Stomach smooth muscle (tissue), 2 donors: ENCODE measurements around the gene TYW1.
"Not testable (repeated sequence)": the region's sequence is repeated elsewhere in the genome, so short reads cannot be mapped to it uniquely, and the experiment has no call there.

Experiments
- H3K27ac ChIP-seq: one replicate; pipeline ENCODE4 v1.7.0; 2013; ENCODE audit warnings: mild to moderate bottlenecking, low read length, inconsistent platforms
- H3K27me3 ChIP-seq, 2 donors: one replicate each; pipeline ENCODE4 v1.7.0; 2013; ENCODE audit warnings: low read length in 2 of 2; ENCODE audit not compliant: insufficient read depth in 2 of 2, control insufficient read depth in 1 of 2
- H3K36me3 ChIP-seq, 2 donors: one replicate each; pipeline ENCODE4 v1.7.0; 2013; ENCODE audit warnings: low read length in 2 of 2; ENCODE audit not compliant: control insufficient read depth in 2 of 2, insufficient read depth in 2 of 2
- H3K4me1 ChIP-seq: one replicate; pipeline ENCODE4 v1.7.0; 2013; ENCODE audit warnings: low read length; ENCODE audit not compliant: control insufficient read depth, insufficient read depth
- H3K4me3 ChIP-seq, 2 donors: one replicate each; pipeline ENCODE4 v1.7.0; 2013; ENCODE audit warnings: low read length in 2 of 2
- H3K9ac ChIP-seq, 2 donors: one replicate each; pipeline ENCODE4 v1.7.0; 2013; ENCODE audit warnings: low read length in 2 of 2, mild to moderate bottlenecking in 1 of 2
- H3K9me3 ChIP-seq, 2 donors: one replicate each; pipeline ENCODE4 v1.7.0; 2013; ENCODE audit warnings: low read length in 2 of 2; ENCODE audit not compliant: control insufficient read depth in 2 of 2
- donor health status: healthy.
- donor health status: Pancreatic carcinoma.

The TYW1 gene

DNA sequence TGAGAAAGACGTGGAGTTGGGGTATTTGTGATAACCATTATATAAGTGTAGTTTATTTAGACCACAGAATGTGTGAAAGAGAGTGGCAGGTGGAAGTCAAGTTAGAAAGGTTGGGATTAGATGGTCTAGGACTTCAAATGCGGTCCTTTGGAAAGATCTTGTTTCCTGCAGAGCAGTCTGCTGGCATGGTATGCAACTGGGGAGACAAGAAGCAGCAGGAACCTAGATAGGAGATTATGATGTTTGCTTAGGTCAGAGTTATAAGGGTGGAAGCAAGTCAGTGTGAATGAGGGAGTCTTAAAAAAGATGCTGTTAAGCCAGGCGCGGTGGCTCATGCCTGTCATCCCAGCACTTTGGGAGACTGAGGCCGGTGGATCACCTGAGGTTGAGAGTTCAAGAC is 102.8 kb downstream of the TYW1 start:
- H3K4me1 ChIP-seq, H3K27me3 ChIP-seq, H3K9ac ChIP-seq, H3K9me3 ChIP-seq, H3K27ac ChIP-seq, H3K4me3 ChIP-seq, H3K36me3 ChIP-seq: not testable (repeated sequence)

DNA sequence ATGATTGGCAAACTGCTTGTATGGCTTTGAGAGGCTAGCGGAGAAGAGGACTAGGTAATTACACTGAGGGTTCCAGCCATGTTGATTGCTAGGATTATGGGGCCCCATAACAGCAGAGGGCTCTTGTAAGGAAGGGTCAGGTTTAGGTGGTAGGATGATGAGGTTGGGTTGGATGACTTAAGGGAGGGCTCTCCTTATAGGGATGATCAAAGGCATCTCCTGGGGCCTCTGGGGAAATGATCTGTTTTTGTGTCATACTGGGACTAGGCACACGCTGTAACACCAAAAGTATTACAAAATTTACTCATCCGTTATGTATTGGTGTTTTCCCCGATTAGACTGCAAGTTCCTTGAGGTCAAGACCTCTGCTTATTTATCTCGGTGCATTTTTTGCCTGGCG is 103.4 kb downstream of the TYW1 start:
- not testable (repeated sequence) for H3K4me1 ChIP-seq, H3K9me3 ChIP-seq, H3K27ac ChIP-seq, H3K27me3 ChIP-seq, H3K36me3 ChIP-seq, H3K9ac ChIP-seq, H3K4me3 ChIP-seq

- H3K27ac ChIP-seq = no peak overlapping the region
- H3K9ac ChIP-seq = no peak overlapping the region
- H3K9me3 ChIP-seq = no peaks in the 10 kb centered on the region
- H3K4me1 ChIP-seq = no peaks in the 10 kb centered on the region
- no peak overlapping the region for H3K4me3 ChIP-seq
- no peaks in the 10 kb centered on the region for H3K36me3 ChIP-seq
- H3K27me3 ChIP-seq = no peaks in the 10 kb centered on the region
These were observed 104.3 kb downstream of the TYW1 start for GRCh38 chr7:67100956-67101361.

- H3K4me1 ChIP-seq, H3K4me3 ChIP-seq, H3K27me3 ChIP-seq, H3K27ac ChIP-seq, H3K9me3 ChIP-seq, H3K9ac ChIP-seq, H3K36me3 ChIP-seq: not testable (repeated sequence)
These were observed 108.3 kb downstream of the TYW1 start for GRCh38 chr7:67104937-67105336.

GRCh38 chr7:67105377-67105776 is 108.7 kb downstream of the TYW1 start:
- no peak overlapping the region for H3K9ac ChIP-seq
- no peaks in the 10 kb centered on the region for H3K27me3 ChIP-seq
- no peaks in the 10 kb centered on the region for H3K9me3 ChIP-seq
- no peak overlapping the region for H3K27ac ChIP-seq
- no peaks in the 10 kb centered on the region for H3K36me3 ChIP-seq
- H3K4me1 ChIP-seq = no peaks in the 10 kb centered on the region
- H3K4me3 ChIP-seq = no peak overlapping the region

- H3K9me3 ChIP-seq, H3K4me1 ChIP-seq, H3K9ac ChIP-seq, H3K36me3 ChIP-seq, H3K4me3 ChIP-seq, H3K27me3 ChIP-seq, H3K27ac ChIP-seq: not testable (repeated sequence)
These were observed 109.6 kb downstream of the TYW1 start for GRCh38 chr7:67106255-67106654.

DNA sequence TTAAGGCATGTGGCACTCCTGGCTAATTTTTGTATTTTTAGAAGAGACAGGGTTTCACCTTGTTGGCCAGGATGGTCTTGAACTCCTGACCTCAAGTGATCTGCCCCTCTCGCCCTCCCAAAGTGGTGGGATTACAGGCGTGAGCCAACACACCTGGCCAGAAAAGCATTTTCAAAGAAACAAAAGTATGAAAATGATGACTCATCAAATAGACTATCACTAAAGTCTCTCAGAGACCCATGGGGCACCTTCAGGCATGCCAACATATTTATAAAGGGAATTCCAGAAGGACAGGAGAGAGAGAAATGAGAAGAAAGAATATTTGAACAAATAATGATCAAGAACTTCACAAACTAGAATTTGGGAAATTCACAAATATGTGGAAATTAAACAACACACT is 114.7 kb downstream of the TYW1 start:
- H3K4me1 ChIP-seq, H3K9ac ChIP-seq, H3K27me3 ChIP-seq, H3K36me3 ChIP-seq, H3K4me3 ChIP-seq, H3K27ac ChIP-seq, H3K9me3 ChIP-seq: not testable (repeated sequence)

DNA sequence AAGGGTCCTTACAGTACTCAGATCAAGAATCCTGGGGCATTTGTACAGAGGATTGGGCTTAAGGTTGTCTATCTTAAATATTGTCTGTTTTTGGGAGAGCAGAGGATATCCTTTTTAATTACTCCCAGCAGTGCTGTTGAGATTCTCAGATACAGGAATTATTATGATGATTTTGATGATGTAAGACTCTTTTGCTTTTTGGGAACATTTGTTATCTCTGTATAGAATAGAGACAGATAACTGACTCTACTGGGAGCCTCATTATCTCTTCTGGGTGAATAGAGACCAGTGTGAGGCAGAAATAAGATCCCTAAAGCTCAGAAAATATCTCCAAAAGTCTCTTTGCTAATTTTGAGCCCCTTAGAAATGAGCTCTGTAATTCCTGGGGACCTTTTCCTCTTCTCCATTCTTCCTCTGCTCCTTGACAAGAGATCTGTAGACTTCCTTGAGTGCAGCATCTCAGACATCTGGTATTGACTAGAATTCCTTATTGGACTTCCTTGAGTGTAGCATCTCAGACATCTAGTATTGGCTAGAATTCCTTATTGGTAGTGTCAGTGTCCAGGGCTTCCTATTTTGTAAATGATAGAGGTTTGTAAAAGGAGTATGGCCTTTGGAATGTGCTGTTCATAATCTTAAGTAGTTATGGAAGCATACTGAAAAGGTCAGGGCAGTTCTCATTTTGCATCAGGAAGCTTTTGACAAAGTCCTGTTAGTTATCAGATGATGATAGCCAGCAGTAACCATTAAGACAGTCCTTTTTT is 118.0 kb downstream of the TYW1 start:
- H3K4me1 ChIP-seq, H3K4me3 ChIP-seq, H3K9ac ChIP-seq, H3K36me3 ChIP-seq, H3K27ac ChIP-seq, H3K27me3 ChIP-seq, H3K9me3 ChIP-seq: not testable (repeated sequence)

DNA sequence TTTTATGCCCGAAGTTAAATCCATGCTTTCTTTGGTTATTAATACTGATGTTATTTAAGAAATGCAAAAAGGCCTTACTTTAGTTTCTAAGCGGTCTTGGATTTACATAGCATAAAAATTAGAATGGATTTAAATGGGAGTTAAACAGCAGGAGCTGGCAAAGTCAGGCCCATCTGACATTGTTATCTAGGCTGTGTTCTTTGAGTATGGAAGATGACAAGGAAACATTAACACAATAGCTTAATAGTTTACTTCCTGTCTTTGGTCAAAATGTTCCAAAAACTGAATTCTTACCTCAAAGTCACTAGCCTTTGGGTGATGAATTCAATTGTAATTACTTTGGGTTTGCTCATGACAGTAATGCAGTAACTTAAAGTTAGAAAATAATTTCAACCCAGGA is 123.9 kb downstream of the TYW1 start:
- not testable (repeated sequence) for H3K9me3 ChIP-seq, H3K27ac ChIP-seq, H3K4me3 ChIP-seq, H3K9ac ChIP-seq, H3K36me3 ChIP-seq, H3K4me1 ChIP-seq, H3K27me3 ChIP-seq

DNA sequence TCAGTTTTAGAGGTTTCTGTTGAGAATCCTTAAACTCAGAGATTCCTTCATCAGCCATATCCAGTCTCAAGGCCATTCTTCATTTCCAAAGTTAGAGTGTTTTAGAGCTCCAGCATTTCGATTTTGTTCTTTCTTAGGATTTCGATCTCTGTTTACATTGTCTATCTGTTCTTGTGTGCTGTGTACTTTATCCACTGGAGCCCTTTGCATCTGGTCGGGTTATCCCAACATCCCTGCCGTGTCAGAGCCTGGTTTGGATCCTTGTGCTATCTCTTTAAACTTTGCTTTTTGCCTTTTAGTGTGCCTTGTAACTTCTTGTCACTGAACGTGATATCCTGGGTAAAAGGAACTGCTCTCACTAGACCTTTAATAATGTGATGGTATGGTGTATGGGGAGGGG is 131.6 kb downstream of the TYW1 start:
- not testable (repeated sequence) for H3K9ac ChIP-seq, H3K27me3 ChIP-seq, H3K9me3 ChIP-seq, H3K4me3 ChIP-seq, H3K36me3 ChIP-seq, H3K27ac ChIP-seq, H3K4me1 ChIP-seq

DNA sequence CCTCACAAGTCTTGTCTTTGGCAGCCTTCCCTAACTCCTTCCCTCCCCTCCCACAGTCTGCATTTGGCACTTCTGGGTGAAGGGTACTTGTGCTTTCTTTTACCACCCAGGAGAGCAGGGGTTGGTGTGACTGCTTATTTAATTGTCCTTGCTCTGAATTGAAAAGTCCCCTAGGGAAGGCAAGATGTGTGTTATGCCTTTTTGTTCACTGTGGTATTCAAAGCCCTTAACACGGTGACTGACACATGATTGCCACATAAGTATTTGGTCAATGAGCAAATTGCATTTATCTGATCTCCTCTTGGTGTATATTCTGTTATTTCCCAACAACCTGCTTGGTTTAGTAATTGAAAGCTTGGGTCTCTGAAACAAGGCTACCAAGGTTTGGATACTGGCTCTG is 134.1 kb downstream of the TYW1 start:
- H3K9me3 ChIP-seq, H3K4me1 ChIP-seq, H3K27ac ChIP-seq, H3K27me3 ChIP-seq, H3K36me3 ChIP-seq, H3K9ac ChIP-seq, H3K4me3 ChIP-seq: not testable (repeated sequence)
